Stimulated activated CD8-positive, alpha-beta memory T cell treated with anti-CD3 and anti-CD28 coated beads, Interleukin-15, amount 100 ng/mL, for 4 hours (primary cell): ENCODE measurements around the gene YWHAE.
A peak's percentile ranks its signal among the peaks of the same experiment; 100 is the strongest.
"Not testable (repeated sequence)": the region's sequence is repeated elsewhere in the genome, so short reads cannot be mapped to it uniquely, and the experiment has no call there.

Experiments used
- DNase-seq, 2 donors: peaks; one replicate each; pipeline ENCODE4 v3.0.0-alpha.2; 2020; ENCODE audit warnings: low read depth in 2 of 2

Gene YWHAE

DNA sequence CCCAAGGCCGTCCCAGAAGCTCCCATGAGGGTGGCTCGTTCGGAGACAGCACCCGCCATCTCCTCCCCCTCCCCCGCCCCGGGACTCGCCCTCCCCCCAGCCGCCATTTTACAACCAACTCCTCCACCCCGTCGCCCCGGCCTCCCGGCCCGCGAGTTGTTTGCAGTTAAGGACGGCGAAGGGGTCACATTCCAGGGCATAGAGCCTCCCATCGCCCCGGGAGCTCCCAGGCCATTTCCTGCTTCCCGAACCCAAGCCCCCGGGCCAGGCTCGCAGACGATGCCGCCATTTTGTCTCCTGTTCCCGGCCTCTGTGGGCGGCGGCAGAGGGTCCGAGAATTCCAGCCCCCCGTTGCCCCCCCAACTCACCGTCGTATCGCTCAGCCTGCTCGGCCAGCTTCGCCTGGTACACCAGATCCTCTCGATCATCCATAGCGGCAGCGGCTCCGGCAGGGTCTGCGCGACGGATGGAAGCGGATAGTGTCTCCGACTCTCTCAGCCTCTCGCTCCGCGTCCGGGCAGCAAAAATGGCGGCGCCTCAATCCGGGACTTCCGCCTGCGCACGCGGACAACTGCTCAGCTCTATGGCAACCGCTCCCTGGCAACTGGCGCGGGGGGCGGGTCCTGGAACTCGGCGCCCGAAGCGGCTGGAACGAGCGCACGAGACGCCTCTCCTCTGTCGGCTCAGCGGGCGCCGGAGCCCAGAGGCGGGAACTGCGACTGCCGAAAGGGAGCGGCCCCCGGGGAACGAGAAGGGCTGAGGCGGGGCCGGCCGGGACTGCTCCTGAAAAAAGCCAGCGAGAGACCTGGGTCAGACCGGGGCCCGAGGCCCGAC, at the start of gene YWHAE:
Gene YWHAE (minus strand): TSS at position 544 of the 834 bp plus-strand sequence. CDS start 112 bp downstream, at position 432.
- peak; percentile 92 to 95 for DNase-seq

DNA sequence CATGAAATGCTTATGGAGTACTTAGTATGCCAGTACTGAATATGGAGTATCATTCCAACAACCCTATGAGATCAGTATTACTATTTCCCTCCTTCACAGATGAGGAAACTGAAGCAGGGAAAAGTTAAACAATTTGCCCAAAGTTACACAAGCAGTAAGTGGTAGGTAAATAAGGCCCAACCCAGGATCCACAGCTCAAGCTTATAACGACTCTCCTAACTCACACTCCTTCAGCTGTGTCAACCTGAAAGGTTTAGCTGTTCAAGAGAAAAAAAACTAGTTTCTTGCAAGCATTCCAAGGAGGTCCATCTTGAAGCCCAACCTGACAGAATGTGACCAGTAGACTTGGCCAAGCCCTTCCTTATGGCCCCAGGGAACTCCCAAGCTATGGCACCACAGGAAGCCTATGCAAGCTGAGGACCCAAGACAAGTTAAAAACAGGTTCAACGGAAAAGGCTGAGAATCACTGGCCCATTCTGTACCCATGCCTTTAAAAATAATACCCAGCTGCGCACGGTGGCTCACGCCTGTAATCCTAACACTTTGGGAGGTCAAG, 49.5 kb upstream of the YWHAE start:
- DNase-seq = no peak

DNA sequence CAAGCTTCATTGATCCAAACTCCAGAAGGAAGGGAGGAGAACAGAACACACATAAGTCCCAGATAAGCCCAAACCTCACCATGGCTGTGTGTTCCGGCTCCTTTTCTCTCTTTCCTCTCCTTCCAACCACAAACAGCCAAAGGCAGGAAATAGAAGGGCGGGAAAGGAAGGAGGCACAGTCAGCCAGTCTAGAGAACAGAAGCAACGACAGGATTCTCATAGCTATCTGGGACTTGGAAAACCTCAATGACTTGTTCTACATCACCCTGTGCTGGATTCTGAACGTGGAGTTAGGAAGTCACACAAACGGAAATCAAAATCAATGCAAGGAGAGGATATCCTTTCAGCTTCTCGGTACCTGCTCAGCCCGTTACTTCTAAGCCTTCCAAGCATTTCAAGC, 47.0 kb upstream of the YWHAE start:
- no peak for DNase-seq

- no peak for DNase-seq
These were observed 46.2 kb upstream of the YWHAE start for GRCh38 chr17:1446201-1446600.

DNA sequence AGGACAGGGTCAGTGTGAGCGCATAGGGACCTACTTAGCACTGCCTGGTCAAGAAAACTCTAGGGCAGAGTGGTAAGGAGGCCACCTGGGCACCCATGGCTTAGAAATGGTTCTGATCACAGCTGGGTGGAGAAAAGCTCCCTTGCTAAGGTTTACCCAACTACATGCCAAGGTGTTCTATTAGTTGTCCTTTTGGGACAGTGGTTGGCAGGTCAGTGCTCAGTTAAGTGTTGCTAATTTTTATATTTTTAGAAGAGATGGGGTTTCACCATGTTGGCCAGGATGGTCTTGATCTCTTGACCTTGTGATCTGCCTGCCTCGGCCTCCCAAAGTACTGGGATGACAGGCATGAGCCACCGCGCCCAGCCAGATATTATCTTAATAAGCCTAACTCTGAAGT, 45.7 kb upstream of the YWHAE start:
- DNase-seq = not testable (repeated sequence)

GRCh38 chr17:1442721-1443120, 42.7 kb upstream of the YWHAE start:
- not testable (repeated sequence) for DNase-seq

GRCh38 chr17:1442187-1442586, 42.2 kb upstream of the YWHAE start:
- no peak for DNase-seq

- no peak for DNase-seq
These were observed 40.9 kb upstream of the YWHAE start for GRCh38 chr17:1440921-1441320.

DNA sequence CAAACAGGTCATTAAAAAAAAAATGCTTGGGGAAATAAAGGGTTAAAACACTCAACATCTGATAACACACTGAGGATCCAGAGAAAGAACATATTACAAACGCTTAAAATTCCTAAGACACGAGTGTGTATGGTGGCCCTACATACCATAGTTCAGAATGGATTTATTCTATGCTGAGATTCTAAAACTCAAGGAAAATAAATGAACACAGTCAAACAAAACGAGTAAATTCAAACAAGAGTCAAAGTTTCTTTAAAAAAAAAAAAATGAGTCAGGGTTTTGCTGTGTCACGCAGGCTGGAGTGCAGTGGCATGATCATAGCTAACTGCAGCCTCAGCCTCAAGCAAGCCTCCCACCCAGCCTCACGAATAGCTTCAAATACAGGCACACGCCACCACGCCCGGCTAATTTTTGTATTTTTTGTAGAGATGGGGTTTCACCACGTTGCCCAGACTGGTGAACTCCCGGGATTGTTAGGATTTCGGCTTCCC, 38.6 kb upstream of the YWHAE start:
- no peak for DNase-seq

- no peak for DNase-seq
These were observed 35.3 kb upstream of the YWHAE start for GRCh38 chr17:1435326-1435725.

- no peak for DNase-seq
These were observed 34.1 kb upstream of the YWHAE start for GRCh38 chr17:1434150-1434549.

DNA sequence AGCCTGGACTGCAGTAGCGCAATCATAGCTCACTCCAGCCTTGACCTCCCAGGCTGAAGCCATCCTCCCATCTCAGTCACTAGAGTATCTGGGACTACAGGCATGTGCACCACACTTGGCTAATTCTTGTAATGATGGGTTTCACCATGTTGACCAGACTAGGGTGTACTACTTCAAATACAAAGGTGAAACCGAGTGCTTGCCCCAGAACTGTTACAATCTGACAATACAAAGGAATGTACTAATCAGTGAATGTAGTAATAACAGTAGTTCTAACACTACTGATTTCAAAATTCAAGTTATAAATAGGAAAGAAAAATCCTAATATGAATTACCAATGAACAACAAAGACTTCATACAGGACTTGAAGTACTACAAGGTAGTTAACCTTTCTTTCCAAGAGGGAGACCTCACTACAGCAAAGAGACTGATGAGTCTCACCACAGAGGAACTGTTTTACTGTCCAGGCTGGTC, 31.6 kb upstream of the YWHAE start:
- no peak for DNase-seq

DNA sequence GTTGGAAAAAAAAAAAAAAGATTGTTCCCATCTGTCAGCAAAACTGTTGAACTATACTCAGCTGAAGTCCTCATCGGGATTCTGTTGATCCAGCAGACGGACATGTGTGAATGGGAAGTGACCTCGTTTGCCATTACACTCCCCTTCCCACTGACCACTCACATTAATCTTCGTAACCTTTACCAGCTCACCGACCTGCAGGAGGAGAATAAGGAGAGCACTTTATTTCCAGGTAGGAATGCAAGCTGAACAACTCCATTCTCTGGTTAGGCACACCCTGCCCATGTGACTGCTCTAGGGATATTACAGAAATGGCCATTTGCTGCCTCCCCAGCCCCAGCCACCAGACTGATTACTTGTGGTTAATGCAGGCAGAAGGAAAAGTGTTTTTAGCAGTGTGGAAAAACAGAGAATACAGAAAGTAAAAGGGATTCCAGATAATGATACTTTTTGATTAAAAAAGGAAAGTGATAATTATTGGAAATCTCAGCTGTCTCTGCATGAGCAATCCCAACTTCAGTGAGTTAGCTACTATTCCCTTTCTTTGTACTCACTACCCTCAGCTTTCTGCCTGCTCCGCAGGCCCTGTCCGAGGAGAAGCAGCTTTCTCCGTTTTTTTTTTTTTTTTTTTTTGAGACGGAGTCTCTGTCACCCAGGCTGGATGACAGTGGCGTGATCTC, 23.6 kb upstream of the YWHAE start:
- DNase-seq = no peak

- DNase-seq = no peak
These were observed 22.9 kb upstream of the YWHAE start for GRCh38 chr17:1422885-1423284.

GRCh38 chr17:1421470-1421869, 21.4 kb upstream of the YWHAE start:
- DNase-seq = no peak

GRCh38 chr17:1420981-1421380, 21.0 kb upstream of the YWHAE start:
- DNase-seq = no peak

DNA sequence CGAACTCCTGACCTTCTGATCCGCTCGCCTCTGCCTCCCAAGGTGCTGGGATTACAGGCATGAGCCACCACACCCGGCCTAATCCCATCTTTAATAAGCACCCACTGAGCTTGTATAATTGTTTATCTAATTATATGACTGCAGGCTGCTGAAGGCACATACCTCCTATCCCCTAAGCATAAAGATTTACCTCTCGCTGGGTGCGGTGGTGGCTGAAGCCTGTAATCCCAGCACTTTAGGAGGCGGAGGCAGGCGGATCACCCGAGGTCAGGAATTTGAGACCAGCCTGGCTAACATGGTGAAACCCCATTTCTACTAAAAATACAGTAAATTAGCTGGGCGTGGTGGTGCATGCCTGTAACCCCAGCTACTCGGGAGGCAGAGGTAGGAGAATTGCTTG, 20.1 kb upstream of the YWHAE start:
- no peak for DNase-seq

DNA sequence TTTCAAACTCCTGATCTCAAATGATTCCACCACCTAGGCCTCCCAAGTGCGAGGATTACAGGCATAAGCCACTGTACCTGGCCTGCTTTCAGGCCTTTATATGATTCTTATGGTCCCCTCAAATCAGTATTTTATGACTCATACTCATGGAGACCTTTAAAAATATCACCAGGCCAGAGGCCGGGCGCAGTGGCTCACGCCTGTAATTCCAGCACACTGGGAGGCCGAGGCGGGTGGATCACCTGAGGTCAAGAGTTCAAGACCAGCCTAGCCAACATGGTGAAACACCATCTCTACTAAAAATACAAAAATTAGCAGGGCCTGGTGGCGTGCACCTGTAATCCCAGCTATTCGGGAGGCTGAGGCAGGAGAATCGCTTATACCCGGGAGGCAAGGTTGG, 18.5 kb upstream of the YWHAE start:
- not testable (repeated sequence) for DNase-seq

- no peak for DNase-seq
These were observed 16.4 kb upstream of the YWHAE start for GRCh38 chr17:1416414-1416813.

DNA sequence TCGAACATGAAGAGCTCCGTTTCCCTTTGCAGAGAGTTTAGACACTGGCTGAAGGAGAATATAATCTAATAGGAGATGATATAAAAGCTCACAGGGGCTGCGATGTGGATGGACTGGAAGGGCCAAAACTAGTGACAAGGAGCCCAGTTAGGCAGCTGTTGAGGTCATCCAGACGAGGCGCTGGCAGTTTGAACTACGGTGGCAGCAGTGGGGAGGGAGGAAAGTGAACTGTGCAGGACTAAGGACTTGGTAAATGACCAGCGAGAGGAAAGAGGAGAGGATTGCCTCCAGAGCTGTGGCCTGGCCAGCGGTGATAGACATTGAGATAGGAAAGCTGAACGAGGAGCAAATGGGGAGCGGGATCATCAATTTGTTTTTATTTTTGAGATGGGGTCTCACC, 14.6 kb upstream of the YWHAE start:
- no peak for DNase-seq

DNA sequence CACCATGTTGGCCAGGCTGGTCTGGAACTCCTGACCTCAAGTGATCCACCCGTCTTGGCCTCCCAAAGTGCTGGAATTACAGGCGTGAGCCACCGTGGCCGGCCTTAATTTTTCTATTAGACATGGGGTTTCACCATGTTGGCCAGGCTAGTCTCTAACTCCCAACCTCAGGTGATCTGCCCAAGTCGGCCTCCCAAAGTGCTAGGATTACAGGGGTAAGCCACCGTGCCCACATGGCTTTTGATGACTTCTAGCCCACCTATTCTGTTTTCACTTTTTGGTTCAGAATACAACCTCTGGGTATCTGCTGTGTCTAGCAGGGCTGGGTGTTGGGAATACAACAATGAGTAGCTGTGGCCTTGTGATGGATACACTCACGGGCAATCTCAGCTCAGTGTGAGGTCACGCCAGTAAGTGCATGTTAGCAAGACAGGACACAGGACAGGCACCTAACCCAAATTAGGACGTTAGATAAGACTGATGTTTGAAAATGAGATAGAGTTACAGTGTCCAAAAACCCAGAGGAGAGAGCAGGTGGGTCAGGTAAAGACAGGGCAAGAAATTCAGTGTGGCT, 14.1 kb upstream of the YWHAE start:
- no peak for DNase-seq

GRCh38 chr17:1413281-1413791, 13.3 kb upstream of the YWHAE start:
- no peak for DNase-seq
